GM23338 (cell line): ENCODE data around the gene TCF7.

Experiments
- CREB1 ChIP-seq: fragments of 250-450 bp; sonication (Bioruptor Pico); IDR thresholded peaks from 2 replicates; pipeline ENCODE4 v1.5.0; 2020; ENCODE audit warnings: low read depth, mild to moderate bottlenecking, moderate library complexity
- CTCF ChIP-seq, 2 experiments: fragments of 200-600 bp in 1 of 2; sonication (generic) in 1 of 2; conservative IDR thresholded peaks; 2 replicates each; pipeline versions ENCODE4 v1.5.1 to v1.6.1; 2016 to 2017; ENCODE audit warnings: antibody characterized with exemption in 2 of 2, low read depth in 2 of 2, mild to moderate bottlenecking in 2 of 2, moderate library complexity in 1 of 2
- ETS1 ChIP-seq: IDR thresholded peaks from 2 replicates; pipeline ENCODE4 v1.6.1; 2016; ENCODE audit warnings: antibody characterized with exemption
- EZH2 ChIP-seq: fragments of 200-600 bp; sonication (generic); IDR thresholded peaks from one replicate; pipeline ENCODE4 v1.8.0; 2017; ENCODE audit warnings: antibody characterized with exemption, mild to moderate bottlenecking, low read depth; ENCODE audit not compliant: unreplicated experiment
- EZH2phosphoT487 ChIP-seq: fragments of 200-600 bp; sonication (generic); IDR thresholded peaks from one replicate; pipeline ENCODE4 v1.8.1; 2018; ENCODE audit warnings: antibody characterized with exemption; ENCODE audit not compliant: unreplicated experiment
- JUNB ChIP-seq: IDR thresholded peaks from one replicate; pipeline ENCODE4 v1.6.1; 2016; ENCODE audit warnings: antibody characterized with exemption; ENCODE audit not compliant: unreplicated experiment
- NANOG ChIP-seq: IDR thresholded peaks from 2 replicates; pipeline ENCODE4 v1.6.1; 2016; ENCODE audit warnings: antibody characterized with exemption, borderline replicate concordance
- POLR2AphosphoS5 ChIP-seq: IDR thresholded peaks from 2 replicates; pipeline ENCODE4 v1.6.1; 2016; ENCODE audit warnings: antibody characterized with exemption, low read depth
- STAT1 ChIP-seq: IDR thresholded peaks from one replicate; pipeline ENCODE4 v1.6.1; 2016; ENCODE audit warnings: antibody characterized with exemption; ENCODE audit not compliant: unreplicated experiment
- ZNF114 ChIP-seq: fragments of 250-450 bp; sonication (Bioruptor Pico); IDR thresholded peaks from 2 replicates; pipeline ENCODE4 v1.5.0; 2020; ENCODE audit warnings: mild to moderate bottlenecking, moderate library complexity
- ZNF331 ChIP-seq: fragments of 250-450 bp; sonication (Bioruptor Pico); IDR thresholded peaks from 2 replicates; pipeline ENCODE4 v1.5.0; 2020; ENCODE audit warnings: low read depth, mild to moderate bottlenecking, moderate library complexity
- ZNF462 ChIP-seq: fragments of 250-450 bp; sonication (Bioruptor Pico); IDR thresholded peaks from 2 replicates; pipeline ENCODE4 v1.5.0; 2020; ENCODE audit warnings: mild to moderate bottlenecking, moderate library complexity
- TF ChIP-seq, protein P1 (sequence below): IDR thresholded peaks from one replicate; pipeline ENCODE4 v1.6.1; 2018; ENCODE audit warnings: antibody characterized with exemption; ENCODE audit not compliant: unreplicated experiment

- no peak for TF ChIP-seq CTCF (conservative IDR thresholded peaks at IDR 0.05; ENCODE audit: low read depth in 2 of 2)
- no peak for TF ChIP-seq EZH2phosphoT487
- TF ChIP-seq, protein P1, sequence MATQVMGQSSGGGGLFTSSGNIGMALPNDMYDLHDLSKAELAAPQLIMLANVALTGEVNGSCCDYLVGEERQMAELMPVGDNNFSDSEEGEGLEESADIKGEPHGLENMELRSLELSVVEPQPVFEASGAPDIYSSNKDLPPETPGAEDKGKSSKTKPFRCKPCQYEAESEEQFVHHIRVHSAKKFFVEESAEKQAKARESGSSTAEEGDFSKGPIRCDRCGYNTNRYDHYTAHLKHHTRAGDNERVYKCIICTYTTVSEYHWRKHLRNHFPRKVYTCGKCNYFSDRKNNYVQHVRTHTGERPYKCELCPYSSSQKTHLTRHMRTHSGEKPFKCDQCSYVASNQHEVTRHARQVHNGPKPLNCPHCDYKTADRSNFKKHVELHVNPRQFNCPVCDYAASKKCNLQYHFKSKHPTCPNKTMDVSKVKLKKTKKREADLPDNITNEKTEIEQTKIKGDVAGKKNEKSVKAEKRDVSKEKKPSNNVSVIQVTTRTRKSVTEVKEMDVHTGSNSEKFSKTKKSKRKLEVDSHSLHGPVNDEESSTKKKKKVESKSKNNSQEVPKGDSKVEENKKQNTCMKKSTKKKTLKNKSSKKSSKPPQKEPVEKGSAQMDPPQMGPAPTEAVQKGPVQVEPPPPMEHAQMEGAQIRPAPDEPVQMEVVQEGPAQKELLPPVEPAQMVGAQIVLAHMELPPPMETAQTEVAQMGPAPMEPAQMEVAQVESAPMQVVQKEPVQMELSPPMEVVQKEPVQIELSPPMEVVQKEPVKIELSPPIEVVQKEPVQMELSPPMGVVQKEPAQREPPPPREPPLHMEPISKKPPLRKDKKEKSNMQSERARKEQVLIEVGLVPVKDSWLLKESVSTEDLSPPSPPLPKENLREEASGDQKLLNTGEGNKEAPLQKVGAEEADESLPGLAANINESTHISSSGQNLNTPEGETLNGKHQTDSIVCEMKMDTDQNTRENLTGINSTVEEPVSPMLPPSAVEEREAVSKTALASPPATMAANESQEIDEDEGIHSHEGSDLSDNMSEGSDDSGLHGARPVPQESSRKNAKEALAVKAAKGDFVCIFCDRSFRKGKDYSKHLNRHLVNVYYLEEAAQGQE = no peak
- no peak for TF ChIP-seq POLR2AphosphoS5
- no peak for TF ChIP-seq EZH2
- TF ChIP-seq CREB1 = no peak
- no peak for TF ChIP-seq STAT1
- no peak for TF ChIP-seq JUNB
- TF ChIP-seq ZNF331 (CRISPR knock-in tag) = no peak
- no peak for TF ChIP-seq ZNF114 (CRISPR knock-in tag)
- no peak for TF ChIP-seq ETS1
- no peak for TF ChIP-seq NANOG
- no peak for TF ChIP-seq ZNF462 (CRISPR knock-in tag)
These were observed 15.8 kb upstream of the TCF7 start for GRCh38 chr5:134098690-134099089.
